Activated CD8-positive, alpha-beta memory T cell treated with anti-CD3 and anti-CD28 coated beads for 24 hours (primary cell): Measurements from ENCODE around the gene ACOT11.

Source experiments
- DNase-seq: peaks from one replicate; pipeline ENCODE4 v3.0.0-alpha.2; 2020

The ACOT11 gene

GRCh38 chr1:54652168-54652567, 104.1 kb downstream of the ACOT11 start:
- DNase-seq: no peak

- DNase-seq: no peak
Measured at GRCh38 chr1:54653036-54653435, 105.0 kb downstream of the ACOT11 start.

GRCh38 chr1:54658164-54658913, 110.3 kb downstream of the ACOT11 start:
- DNase-seq: no peak
